ENCODE results near the gene B4GALNT4.
"Not testable (repeated sequence)": the region's sequence is repeated elsewhere in the genome, so short reads cannot be mapped to it uniquely, and the experiment has no call there.

B4GALNT4 gene

GRCh38 chr11:326842-327580, 42.3 kb upstream of the B4GALNT4 start:
- in situ Hi-C loops (cut with HindIII; ENCODE audit: low sequenced_read_pairs): no loop called here
- no peak for TF ChIP-seq CTCF (IDR thresholded peaks at IDR 0.05; ENCODE audit: low read depth, low read length, missing control alignments)
- no peak overlapping the region for H3K4me3 ChIP-seq (ENCODE audit: low read depth, low read length)
- DNase-seq (ENCODE audit: low read depth): no peak

- no peak for DNase-seq (ENCODE audit: low read depth)
- in situ Hi-C loops (cut with HindIII; ENCODE audit: low sequenced_read_pairs): no loop called here
- no peak for TF ChIP-seq CTCF (IDR thresholded peaks at IDR 0.05; ENCODE audit: low read depth, low read length, missing control alignments)
- H3K4me3 ChIP-seq (ENCODE audit: low read depth, low read length): no peak overlapping the region
Measured at GRCh38 chr11:327581-327923, 41.7 kb upstream of the B4GALNT4 start.

GRCh38 chr11:328012-328411, 41.3 kb upstream of the B4GALNT4 start:
- TF ChIP-seq CTCF (IDR thresholded peaks at IDR 0.05; ENCODE audit: low read depth, low read length, missing control alignments): no peak
- H3K4me3 ChIP-seq (ENCODE audit: low read depth, low read length): no peak overlapping the region
- DNase-seq (ENCODE audit: low read depth): no peak
- in situ Hi-C loops (cut with HindIII; ENCODE audit: low sequenced_read_pairs): no loop called here

- in situ Hi-C loops (cut with HindIII; ENCODE audit: low sequenced_read_pairs); DNase-seq (ENCODE audit: low read depth); H3K4me3 ChIP-seq (ENCODE audit: low read depth, low read length): not testable (repeated sequence)
Measured at GRCh38 chr11:328516-329100, 40.7 kb upstream of the B4GALNT4 start.

GRCh38 chr11:329886-330253, 39.4 kb upstream of the B4GALNT4 start:
- no peak for DNase-seq (ENCODE audit: low read depth)
- no peak for TF ChIP-seq CTCF (IDR thresholded peaks at IDR 0.05; ENCODE audit: low read depth, low read length, missing control alignments)
- in situ Hi-C loops (cut with HindIII; ENCODE audit: low sequenced_read_pairs): no loop called here
- H3K4me3 ChIP-seq (ENCODE audit: low read depth, low read length): no peak overlapping the region

GRCh38 chr11:330307-330693, 39.0 kb upstream of the B4GALNT4 start:
- no peak for TF ChIP-seq CTCF (IDR thresholded peaks at IDR 0.05; ENCODE audit: low read depth, low read length, missing control alignments)
- in situ Hi-C loops (cut with HindIII; ENCODE audit: low sequenced_read_pairs): no loop called here
- DNase-seq (ENCODE audit: low read depth): no peak
- no peak overlapping the region for H3K4me3 ChIP-seq (ENCODE audit: low read depth, low read length)

- in situ Hi-C loops (cut with HindIII; ENCODE audit: low sequenced_read_pairs): no loop called here
- no peak overlapping the region for H3K4me3 ChIP-seq (ENCODE audit: low read depth, low read length)
- DNase-seq (ENCODE audit: low read depth): no peak
- TF ChIP-seq CTCF (IDR thresholded peaks at IDR 0.05; ENCODE audit: low read depth, low read length, missing control alignments): no peak
Measured at GRCh38 chr11:330694-331357, 38.5 kb upstream of the B4GALNT4 start.
